Sigmoid colon (tissue), 4 donors: ENCODE measurements around the gene TBC1D16.

Experiments used
- CTCF ChIP-seq, 4 experiments: fragments of 450-650 bp in 3 of 4; fragments of 200-600 bp in 1 of 4; IDR thresholded peaks; one replicate each; pipeline ENCODE4 v1.5.1; 2016 to 2019; ENCODE audit warnings: antibody characterized with exemption in 4 of 4, mild to moderate bottlenecking in 3 of 4, moderate library complexity in 2 of 4
- EP300 ChIP-seq, 4 donors: sonication (generic); formaldehyde crosslinking; IDR thresholded peaks; one replicate each; pipeline ENCODE4 v1.6.1; 2017; ENCODE audit warnings: antibody characterized with exemption in 4 of 4
- POLR2A ChIP-seq, 2 donors: fragments of 450-650 bp; IDR thresholded peaks; one replicate each; pipeline ENCODE4 v1.6.1; 2016; ENCODE audit warnings: antibody characterized with exemption in 2 of 2, mild to moderate bottlenecking in 2 of 2, moderate library complexity in 2 of 2
- POLR2AphosphoS5 ChIP-seq, 4 donors: sonication (generic); formaldehyde crosslinking; IDR thresholded peaks; one replicate each; pipeline ENCODE4 v1.6.1; 2017; ENCODE audit warnings: antibody characterized with exemption in 4 of 4

- TF ChIP-seq CTCF (IDR thresholded peaks at IDR 0.05), result no peak
- TF ChIP-seq POLR2A (IDR thresholded peaks at IDR 0.05), result no peak
- TF ChIP-seq POLR2AphosphoS5 (IDR thresholded peaks at IDR 0.05), result no peak
- no peak for TF ChIP-seq EP300 (IDR thresholded peaks at IDR 0.05)
These were observed 9.9 kb downstream of the TBC1D16 start for GRCh38 chr17:80025796-80026195.
